Measurements from ENCODE around the gene ZNF335. TPM values are rescaled to one million over a fixed set of nuclear protein-coding genes. Genes with fewer than 3 reads are reported as not detected.
A peak's percentile ranks its signal among the peaks of the same experiment; 100 is the strongest.
"Not testable (repeated sequence)": the region's sequence is repeated elsewhere in the genome, so short reads cannot be mapped to it uniquely, and the experiment has no call there.

The ZNF335 gene
- total RNA-seq, 2 donors from 2014 or later = 14.8 to 18.2 TPM

- DNase-seq (no peak), ATAC-seq (no peak)
- intact Hi-C loops (cut with DNase I, micrococcal nuclease) = loop anchor here in 1 of 2 donors (10.0 kb wide), 1 partner anchor 157 kb away; no protein-coding TSS in a partner anchor
Measured at GRCh38 chr20:45962031-45962755, 9.8 kb downstream of the ZNF335 start.

GRCh38 chr20:45959956-45960630 is 11.9 kb downstream of the ZNF335 start:
- ATAC-seq (no peak), DNase-seq (no peak)
- intact Hi-C loops (cut with DNase I, micrococcal nuclease) = loop anchor here in 1 of 2 donors (10.0 kb wide), 1 partner anchor 155 kb away; no protein-coding TSS in a partner anchor

- intact Hi-C loops (cut with DNase I, micrococcal nuclease) = no loop called here
- DNase-seq (no peak), ATAC-seq (no peak)
Measured at GRCh38 chr20:45959126-45959525, 12.9 kb downstream of the ZNF335 start.

- intact Hi-C loops (cut with DNase I, micrococcal nuclease) = no loop called here
- ATAC-seq = no peak
- no peak for DNase-seq
Measured at GRCh38 chr20:45958593-45958992, 13.4 kb downstream of the ZNF335 start.

GRCh38 chr20:45957021-45957941 is 14.7 kb downstream of the ZNF335 start:
- no peak for ATAC-seq
- peak in 1 of 2 donors; percentile 19 for DNase-seq

GRCh38 chr20:45956326-45956725 is 15.7 kb downstream of the ZNF335 start:
- ATAC-seq; intact Hi-C loops (cut with DNase I, micrococcal nuclease): not testable (repeated sequence)

More at GRCh38 chr20:45957021-45957941, 14.7 kb downstream of the ZNF335 start:
- intact Hi-C loops (cut with DNase I, micrococcal nuclease) = no loop called here

GRCh38 chr20:45953672-45954071 is 18.3 kb downstream of the ZNF335 start:
- no peak for ATAC-seq
- no peak for DNase-seq
- intact Hi-C loops (cut with DNase I, micrococcal nuclease) = no loop called here

More at GRCh38 chr20:45956326-45956725, 15.7 kb downstream of the ZNF335 start:
- DNase-seq = peak in 1 of 2 donors; percentile 2

GRCh38 chr20:45952861-45953260 is 19.1 kb downstream of the ZNF335 start:
- ATAC-seq (no peak), DNase-seq (no peak)
- intact Hi-C loops (cut with DNase I, micrococcal nuclease) = no loop called here

- DNase-seq (no peak), ATAC-seq (no peak)
- intact Hi-C loops (cut with DNase I, micrococcal nuclease) = no loop called here
Measured at GRCh38 chr20:45951925-45952834, 19.8 kb downstream of the ZNF335 start.

GRCh38 chr20:45950330-45950646 is 21.7 kb downstream of the ZNF335 start:
- ATAC-seq (no peak), DNase-seq (no peak)
- intact Hi-C loops (cut with DNase I, micrococcal nuclease) = no loop called here

- no peak for ATAC-seq
- intact Hi-C loops (cut with DNase I, micrococcal nuclease) = no loop called here
Measured at GRCh38 chr20:45949542-45950329, 22.3 kb downstream of the ZNF335 start.

GRCh38 chr20:45948742-45949541 is 23.1 kb downstream of the ZNF335 start:
- no peak for ATAC-seq
- intact Hi-C loops (cut with DNase I, micrococcal nuclease) = no loop called here

More at GRCh38 chr20:45949542-45950329, 22.3 kb downstream of the ZNF335 start:
- DNase-seq = no peak

GRCh38 chr20:45948261-45948733 is 23.7 kb downstream of the ZNF335 start:
- intact Hi-C loops (cut with DNase I, micrococcal nuclease) = no loop called here
- no peak for ATAC-seq

More at GRCh38 chr20:45948742-45949541, 23.1 kb downstream of the ZNF335 start:
- DNase-seq = no peak

GRCh38 chr20:45947110-45947866 is 24.7 kb downstream of the ZNF335 start:
- no peak for ATAC-seq
- intact Hi-C loops (cut with DNase I, micrococcal nuclease) = no loop called here
- DNase-seq = no peak

More at GRCh38 chr20:45948261-45948733, 23.7 kb downstream of the ZNF335 start:
- no peak for DNase-seq

- peak; percentile 63 for ATAC-seq
- peak; percentile 36 to 69 for DNase-seq
- intact Hi-C loops (cut with DNase I, micrococcal nuclease) = no loop called here
Measured at GRCh38 chr20:45946149-45946970, 25.6 kb downstream of the ZNF335 start.

Measured in left colon (tissue), 2 donors.